ENCODE data around the gene SFXN3.
A peak's percentile ranks its signal among the peaks of the same experiment; 100 is the strongest.

SFXN3 gene

GRCh38 chr10:101053516-101053915 is 22.5 kb downstream of the SFXN3 start:
- ChIA-PET CTCF (interaction anchor here (1.0 to 28.8 kb wide), 3 partner anchors 7 to 55 kb away, joined by 3 to 855 read pairs (median 855); partner anchors contain the start of genes KAZALD1, PDZD7 and SFXN3), POLR2A (no interaction called here)
- TF ChIP-seq CTCF (IDR thresholded peaks at IDR 0.05; ENCODE audit: control extremely low read depth, extremely low read depth, low read depth, missing control alignments): no peak
- DNase-seq (ENCODE audit: extremely low spot score): no peak

GRCh38 chr10:101054351-101054750 is 23.3 kb downstream of the SFXN3 start:
- DNase-seq (ENCODE audit: extremely low spot score): no peak
- POLR2A ChIA-PET: no interaction called here
- no peak for TF ChIP-seq CTCF (IDR thresholded peaks at IDR 0.05; ENCODE audit: control extremely low read depth, extremely low read depth, low read depth, missing control alignments)
- CTCF ChIA-PET: interaction anchor here (1.0 to 28.8 kb wide), 4 partner anchors 7 to 56 kb away, joined by 3 to 855 read pairs (median 429); partner anchors contain the start of genes KAZALD1, PDZD7 and SFXN3

- POLR2A ChIA-PET: no interaction called here
- DNase-seq (ENCODE audit: extremely low spot score): no peak
- no peak for TF ChIP-seq CTCF (IDR thresholded peaks at IDR 0.05; ENCODE audit: control extremely low read depth, extremely low read depth, low read depth, missing control alignments)
- CTCF ChIA-PET: interaction anchor here (1.4 to 28.8 kb wide), 5 partner anchors 6 to 41 kb away, joined by 3 to 855 read pairs (median 59); partner anchors contain the start of genes KAZALD1, PDZD7 and SFXN3
Observed at GRCh38 chr10:101054876-101055275, 23.8 kb downstream of the SFXN3 start.

- ChIA-PET POLR2A (interaction anchor here (0.6 kb wide), 1 partner anchor 1151 kb away, joined by 6 read pairs; no protein-coding TSS in a partner anchor), CTCF (interaction anchor here (0.8 to 23.4 kb wide), 5 partner anchors 9 to 87 kb away, joined by 3 to 855 read pairs (median 6); partner anchors contain the start of genes PDZD7 and SFXN3)
- peak; percentile 16 for TF ChIP-seq CTCF (IDR thresholded peaks at IDR 0.05; ENCODE audit: control extremely low read depth, extremely low read depth, low read depth, missing control alignments)
- no peak for DNase-seq (ENCODE audit: extremely low spot score)
Observed at GRCh38 chr10:101055411-101055810, 24.4 kb downstream of the SFXN3 start.

GRCh38 chr10:101056365-101057151 is 25.5 kb downstream of the SFXN3 start:
- TF ChIP-seq CTCF (IDR thresholded peaks at IDR 0.05; ENCODE audit: control extremely low read depth, extremely low read depth, low read depth, missing control alignments): no peak
- ChIA-PET CTCF (interaction anchor here (0.8 to 23.4 kb wide), 5 partner anchors 8 to 86 kb away, joined by 3 to 855 read pairs (median 6); partner anchors contain the start of genes PDZD7 and SFXN3), POLR2A (no interaction called here)
- DNase-seq (ENCODE audit: extremely low spot score): no peak

GRCh38 chr10:101060036-101060950 is 29.3 kb downstream of the SFXN3 start:
- peak; percentile 85 for DNase-seq (ENCODE audit: extremely low spot score)
- POLR2A ChIA-PET: no interaction called here
- CTCF ChIA-PET: interaction anchor here (0.7 to 23.4 kb wide), 16 partner anchors 8 to 568 kb away, joined by 3 to 855 read pairs (median 6); partner anchors contain the start of genes PDZD7 and SFXN3
- TF ChIP-seq CTCF (IDR thresholded peaks at IDR 0.05; ENCODE audit: control extremely low read depth, extremely low read depth, low read depth, missing control alignments): peak; percentile 90

Measured in GM10248 (cell line).